Measurements from ENCODE around the gene KRT25. TPM values are rescaled to one million over a fixed set of nuclear protein-coding genes. Genes with fewer than 3 reads are reported as not detected.

The KRT25 gene
- total and polyA plus RNA-seq, 2 of the 4 experiments (the other 2 are of a cell fraction), result not detected

- dilution Hi-C loops (cut with HindIII; ENCODE audit: low sequenced_read_pairs, unreplicated experiment), result no loop called here
- no peak for TF ChIP-seq CEBPB (IDR thresholded peaks at IDR 0.05; ENCODE audit: low read depth, low read length)
- TF ChIP-seq BHLHE40 (IDR thresholded peaks at IDR 0.05; ENCODE audit: low read depth, low read length), result no peak
- no peak for ATAC-seq (ENCODE audit: low read depth)
Observed at GRCh38 chr17:40734018-40734417, 21.1 kb downstream of the KRT25 start.

More at GRCh38 chr17:40734018-40734417, 21.1 kb downstream of the KRT25 start:
- Histone ChIP-seq H3K18ac (ENCODE audit: low read depth, low read length) (no peak overlapping the region), H3K56ac (ENCODE audit: extremely low read depth, insufficient read depth, low read length) (no peak overlapping the region), H3K4ac (ENCODE audit: low read depth, low read length) (no peak overlapping the region), H3K23ac (ENCODE audit: low read depth, low read length) (no peak overlapping the region), H4K5ac (ENCODE audit: low read depth, low read length) (no peak overlapping the region), H3K4me2 (ENCODE audit: low read depth, low read length) (no peak overlapping the region), H2AFZ (replicated peaks; ENCODE audit: low read length, poor library complexity) (no peak overlapping the region), H3K14ac (replicated peaks; ENCODE audit: low read depth, low read length) (no peak overlapping the region), H3K9ac (ENCODE audit: low read depth, low read length) (no peak overlapping the region), H3K9me1 (ENCODE audit: insufficient read depth, low read length) (no peaks in the 10 kb centered on the region), H2BK20ac (ENCODE audit: low read depth, low read length) (no peak overlapping the region), H4K8ac (ENCODE audit: low read depth in 2 of 2, low read length in 2 of 2) (no peak overlapping the region), H2AK9ac (replicated peaks; ENCODE audit: low read depth, low read length, poor library complexity) (no peak overlapping the region), H3K36me3 (ENCODE audit: control insufficient read depth, insufficient read depth, low read length) (no peaks in the 10 kb centered on the region), H3K27ac (ENCODE audit: insufficient read depth, low read length) (no peak overlapping the region), H2BK120ac (ENCODE audit: low read depth, low read length) (no peak overlapping the region), H3K4me3 (ENCODE audit: insufficient read depth, low read depth, low read length) (no peak overlapping the region), H3K27me3 (ENCODE audit: control insufficient read depth, insufficient read depth, low read length) (peaks cover 43% of the 10 kb centered on the region), H4K20me1 (ENCODE audit: insufficient read depth, low read length) (no peaks in the 10 kb centered on the region), H4K91ac (ENCODE audit: insufficient read depth, low read depth, low read length) (no peak overlapping the region), H3K4me1 (ENCODE audit: control insufficient read depth, insufficient read depth, low read length) (no peaks in the 10 kb centered on the region), H2BK5ac (ENCODE audit: low read depth, low read length, poor library complexity, severe bottlenecking) (no peak overlapping the region), H3K79me1 (ENCODE audit: low read depth in 1 of 2, low read length in 2 of 2) (no peaks in the 10 kb centered on the region), H2BK15ac (ENCODE audit: low read depth, low read length) (no peak overlapping the region), H3K9me3 (ENCODE audit: control insufficient read depth, insufficient read depth, low read length) (no peaks in the 10 kb centered on the region), H2AK5ac (ENCODE audit: low read depth, low read length) (no peak overlapping the region)
- BruUV-seq (replicated peaks), result no TSS peak
- DNase-seq, result no peak
- WGBS, 2 experiments (ENCODE audit: extremely low coverage in 2 of 2, insufficient read length in 1 of 2), result 83% methylated on average over 1 of the region's 6 CpGs; no CpG with 5 or more reads in 1 of the 2 experiments
- ChIA-PET CTCF (no interaction called here), POLR2A (ENCODE audit: unreplicated experiment) (no interaction called here)
- intact Hi-C loops (cut with micrococcal nuclease) (no loop called here), in situ Hi-C loops (cut with MboI; ENCODE audit: low sequenced_read_pairs) (no loop called here)
